HepG2 (cell line): ENCODE data around the gene SUPT6H. TPM values are rescaled to one million over a fixed set of nuclear protein-coding genes. Genes with fewer than 3 reads are reported as not detected.

ENCODE experiments used
- DPF2 ChIP-seq: sonication (generic); formaldehyde crosslinking; IDR thresholded peaks from 2 replicates; pipeline ENCODE4 v1.4.0; 2020; ENCODE audit warnings: mild to moderate bottlenecking, low read depth, missing genetic modification reagents, borderline replicate concordance
- GFI1 ChIP-seq: sonication (generic); formaldehyde crosslinking; IDR thresholded peaks from 2 replicates; pipeline ENCODE4 v1.5.0; 2020; ENCODE audit warnings: missing genetic modification reagents, mild to moderate bottlenecking, borderline replicate concordance
- HCFC1 ChIP-seq: fragments of 150-350 bp; IDR thresholded peaks from 2 replicates; pipeline ENCODE4 v1.6.1; 2014; ENCODE audit warnings: low read depth, low read length
- KDM1A ChIP-seq: IDR thresholded peaks from 2 replicates; pipeline ENCODE4 v1.6.1; 2016; ENCODE audit warnings: missing compliant biosample characterization
- MBD4 ChIP-seq: IDR thresholded peaks from 2 replicates; pipeline ENCODE4 v1.6.1; 2012; ENCODE audit warnings: low read length, inconsistent platforms, borderline replicate concordance
- MZF1 ChIP-seq: sonication (generic); formaldehyde crosslinking; IDR thresholded peaks from 2 replicates; pipeline ENCODE4 v1.8.1; 2023; ENCODE audit warnings: mild to moderate bottlenecking, missing genetic modification reagents, borderline replicate concordance
- NFRKB ChIP-seq: fragments of 450-650 bp; IDR thresholded peaks from 2 replicates; pipeline ENCODE4 v1.6.1; 2017
- PHF5A ChIP-seq: IDR thresholded peaks from one replicate; pipeline ENCODE4 v1.6.1; 2018; ENCODE audit warnings: low read depth, missing genetic modification reagents; ENCODE audit not compliant: unreplicated experiment
- SIN3B ChIP-seq: fragments of 150-350 bp; IDR thresholded peaks from 2 replicates; pipeline ENCODE4 v1.6.1; 2014; ENCODE audit warnings: low read length
- TMF1 ChIP-seq: sonication (generic); formaldehyde crosslinking; IDR thresholded peaks from 2 replicates; pipeline ENCODE4 v1.8.1; 2022; ENCODE audit warnings: low read depth, missing genetic modification reagents
- ZBTB42 ChIP-seq: sonication (generic); formaldehyde crosslinking; IDR thresholded peaks from 2 replicates; pipeline ENCODE4 v1.5.0; 2020; ENCODE audit warnings: mild to moderate bottlenecking, missing genetic modification reagents
- ZFYVE20 ChIP-seq: sonication (generic); formaldehyde crosslinking; IDR thresholded peaks from 2 replicates; pipeline ENCODE4 v1.8.0; 2023; ENCODE audit warnings: low read depth, mild to moderate bottlenecking, moderate library complexity, missing genetic modification reagents, borderline replicate concordance
- ZNF124 ChIP-seq: sonication (generic); formaldehyde crosslinking; IDR thresholded peaks from 2 replicates; pipeline ENCODE4 v1.4.0; 2020; ENCODE audit warnings: missing genetic modification reagents
- ZNF317 ChIP-seq: sonication (generic); formaldehyde crosslinking; IDR thresholded peaks from 2 replicates; pipeline ENCODE4 v1.5.0; 2020; ENCODE audit warnings: mild to moderate bottlenecking, missing genetic modification reagents
- ZNF335 ChIP-seq: sonication (generic); formaldehyde crosslinking; IDR thresholded peaks from 2 replicates; pipeline ENCODE4 v1.4.0; 2020; ENCODE audit warnings: missing genetic modification reagents
- ZNF761 ChIP-seq: sonication (generic); formaldehyde crosslinking; conservative IDR thresholded peaks from 2 replicates; pipeline ENCODE4 v1.4.0; 2020; ENCODE audit warnings: mild to moderate bottlenecking, missing genetic modification reagents
- polyA plus RNA-seq, 8 experiments: library from polyadenylated mRNA; depleted of rRNA in 3 of 8; stranded (reverse) in 7 of 8; unstranded in 1 of 8; fragments of >200 nt; fragmentation: Illumina TruSeq in 4 of 8; extraction: Trizol in 4 of 8; gene quantifications; 2 replicates each; pipeline versions ENCODE4 v1.2.1 to v1.2.3, GENCODE V29; 2011 to 2016; ENCODE audit warnings: low read depth in 4 of 8, missing spikeins in 1 of 8, mixed read lengths in 1 of 8; ENCODE audit not compliant: insufficient read depth in 1 of 8
- total RNA-seq, 5 experiments: library from RNA; depleted of rRNA; stranded (reverse); fragments of >200 nt; fragmentation: Illumina TruSeq; extraction: Trizol; gene quantifications; 2 replicates each; pipeline ENCODE4 v1.2.3, GENCODE V29; 2016; ENCODE audit warnings: low read depth in 1 of 5
- TF ChIP-seq, protein P1 (sequence below): sonication (generic); formaldehyde crosslinking; IDR thresholded peaks from 2 replicates; pipeline ENCODE4 v1.4.0; 2020; ENCODE audit warnings: mild to moderate bottlenecking, missing genetic modification reagents
- TF ChIP-seq, protein P2 (sequence below): sonication (generic); formaldehyde crosslinking; IDR thresholded peaks from 2 replicates; pipeline ENCODE4 v1.5.0; 2020; ENCODE audit warnings: missing genetic modification reagents
- TF ChIP-seq, protein P3 (sequence below): sonication (generic); formaldehyde crosslinking; IDR thresholded peaks from 2 replicates; pipeline ENCODE4 v1.5.0; 2020; ENCODE audit warnings: missing genetic modification reagents, mild to moderate bottlenecking, borderline replicate concordance
- TF ChIP-seq, protein P4 (sequence below), 2 experiments: fragments of 450-650 bp in 1 of 2; sonication (generic) in 1 of 2; formaldehyde crosslinking; IDR thresholded peaks; 2 replicates each; pipeline versions ENCODE4 v1.5.0 to v1.8.0; 2020 to 2022; ENCODE audit warnings: mild to moderate bottlenecking in 1 of 2, missing genetic modification reagents in 1 of 2
- TF ChIP-seq, protein P5 (sequence below): sonication (generic); formaldehyde crosslinking; IDR thresholded peaks from 2 replicates; pipeline ENCODE4 v1.5.0; 2020; ENCODE audit warnings: mild to moderate bottlenecking, missing genetic modification reagents

SUPT6H gene
- total and polyA plus RNA-seq, 2 of the 13 experiments (the other 11 are each of a cell fraction or from before 2014, with no cell fraction given): 32.7 to 39.9 TPM

DNA sequence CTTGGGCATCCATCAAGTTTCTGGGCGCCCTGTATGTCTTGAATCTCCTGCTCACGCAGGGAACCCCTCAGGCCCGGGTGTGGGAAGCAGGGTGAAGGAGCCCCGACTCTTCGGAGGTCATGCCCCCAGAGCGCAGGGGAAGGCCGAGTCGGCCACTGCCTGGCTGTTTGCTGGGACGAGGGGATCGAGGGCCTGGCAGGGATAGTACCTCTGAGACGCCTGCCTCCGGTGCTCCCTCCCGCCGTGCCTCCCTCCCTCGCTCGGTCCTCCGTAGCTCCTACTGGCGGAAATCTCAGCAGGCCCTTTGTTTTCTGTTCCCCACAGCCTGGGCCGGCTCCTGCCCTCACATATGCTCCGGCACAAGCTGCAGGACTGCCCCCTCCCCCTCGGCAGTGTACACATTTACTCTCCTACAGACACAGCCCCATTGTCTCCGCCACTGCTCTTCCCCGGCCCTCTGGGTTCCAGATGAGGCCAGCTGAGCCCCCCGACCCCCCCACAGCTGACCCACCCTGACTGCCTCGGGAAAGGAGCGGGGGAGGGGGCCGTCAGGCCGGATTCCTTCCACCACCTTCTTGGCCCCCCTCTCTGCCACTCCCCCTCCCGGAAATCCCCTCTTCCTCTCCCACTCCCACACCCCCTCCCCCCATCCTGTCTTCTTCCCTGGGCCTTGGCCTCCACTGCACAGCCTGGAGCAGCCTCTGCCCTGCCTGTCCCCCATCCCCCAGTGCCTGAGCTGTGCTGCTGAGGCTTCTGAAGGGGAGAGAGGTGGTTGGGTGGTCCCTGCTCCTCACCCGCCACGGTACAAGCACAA is 83.2 kb downstream of the SUPT6H start (continued):
- TF ChIP-seq, protein P1, sequence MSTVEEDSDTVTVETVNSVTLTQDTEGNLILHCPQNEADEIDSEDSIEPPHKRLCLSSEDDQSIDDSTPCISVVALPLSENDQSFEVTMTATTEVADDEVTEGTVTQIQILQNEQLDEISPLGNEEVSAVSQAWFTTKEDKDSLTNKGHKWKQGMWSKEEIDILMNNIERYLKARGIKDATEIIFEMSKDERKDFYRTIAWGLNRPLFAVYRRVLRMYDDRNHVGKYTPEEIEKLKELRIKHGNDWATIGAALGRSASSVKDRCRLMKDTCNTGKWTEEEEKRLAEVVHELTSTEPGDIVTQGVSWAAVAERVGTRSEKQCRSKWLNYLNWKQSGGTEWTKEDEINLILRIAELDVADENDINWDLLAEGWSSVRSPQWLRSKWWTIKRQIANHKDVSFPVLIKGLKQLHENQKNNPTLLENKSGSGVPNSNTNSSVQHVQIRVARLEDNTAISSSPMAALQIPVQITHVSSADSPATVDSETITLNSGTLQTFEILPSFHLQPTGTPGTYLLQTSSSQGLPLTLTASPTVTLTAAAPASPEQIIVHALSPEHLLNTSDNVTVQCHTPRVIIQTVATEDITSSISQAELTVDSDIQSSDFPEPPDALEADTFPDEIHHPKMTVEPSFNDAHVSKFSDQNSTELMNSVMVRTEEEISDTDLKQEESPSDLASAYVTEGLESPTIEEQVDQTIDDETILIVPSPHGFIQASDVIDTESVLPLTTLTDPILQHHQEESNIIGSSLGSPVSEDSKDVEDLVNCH: no peak
- TF ChIP-seq, protein P2, sequence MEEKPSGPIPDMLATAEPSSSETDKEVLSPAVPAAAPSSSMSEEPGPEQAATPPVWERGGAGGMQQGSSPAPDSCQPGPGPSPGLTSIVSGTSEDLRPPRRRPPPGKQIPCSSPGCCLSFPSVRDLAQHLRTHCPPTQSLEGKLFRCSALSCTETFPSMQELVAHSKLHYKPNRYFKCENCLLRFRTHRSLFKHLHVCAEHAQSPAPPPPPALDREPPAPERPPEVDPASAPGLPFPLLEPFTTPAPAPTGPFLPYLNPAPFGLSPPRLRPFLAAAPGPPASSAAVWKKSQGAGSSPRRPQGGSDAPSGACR (CRISPR knock-in tag): peak; percentile 65
- TF ChIP-seq ZNF761: 0 out of 2 replicates have a peak, but pooled peaks have one; percentile 29
- no peak for TF ChIP-seq SIN3B
- TF ChIP-seq, protein P3, sequence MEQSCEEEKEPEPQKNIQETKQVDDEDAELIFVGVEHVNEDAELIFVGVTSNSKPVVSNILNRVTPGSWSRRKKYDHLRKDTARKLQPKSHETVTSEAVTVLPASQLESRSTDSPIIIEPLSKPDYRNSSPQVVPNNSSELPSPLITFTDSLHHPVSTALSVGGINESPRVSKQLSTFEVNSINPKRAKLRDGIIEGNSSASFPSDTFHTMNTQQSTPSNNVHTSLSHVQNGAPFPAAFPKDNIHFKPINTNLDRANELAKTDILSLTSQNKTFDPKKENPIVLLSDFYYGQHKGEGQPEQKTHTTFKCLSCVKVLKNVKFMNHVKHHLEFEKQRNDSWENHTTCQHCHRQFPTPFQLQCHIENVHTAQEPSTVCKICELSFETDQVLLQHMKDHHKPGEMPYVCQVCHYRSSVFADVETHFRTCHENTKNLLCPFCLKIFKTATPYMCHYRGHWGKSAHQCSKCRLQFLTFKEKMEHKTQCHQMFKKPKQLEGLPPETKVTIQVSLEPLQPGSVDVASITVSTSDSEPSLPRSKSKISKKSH (CRISPR knock-in tag): no peak; the same call in 1 of the 2 replicates
- TF ChIP-seq NFRKB: no peak
- TF ChIP-seq, protein P4, sequence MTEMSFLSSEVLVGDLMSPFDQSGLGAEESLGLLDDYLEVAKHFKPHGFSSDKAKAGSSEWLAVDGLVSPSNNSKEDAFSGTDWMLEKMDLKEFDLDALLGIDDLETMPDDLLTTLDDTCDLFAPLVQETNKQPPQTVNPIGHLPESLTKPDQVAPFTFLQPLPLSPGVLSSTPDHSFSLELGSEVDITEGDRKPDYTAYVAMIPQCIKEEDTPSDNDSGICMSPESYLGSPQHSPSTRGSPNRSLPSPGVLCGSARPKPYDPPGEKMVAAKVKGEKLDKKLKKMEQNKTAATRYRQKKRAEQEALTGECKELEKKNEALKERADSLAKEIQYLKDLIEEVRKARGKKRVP (CRISPR knock-in tag; IDR thresholded peaks at IDR 0.05): no peak
- no peak for TF ChIP-seq KDM1A
- 0 out of 2 replicates have a peak, but pooled peaks have one; percentile 22 for TF ChIP-seq ZNF317
- TF ChIP-seq, protein P5, sequence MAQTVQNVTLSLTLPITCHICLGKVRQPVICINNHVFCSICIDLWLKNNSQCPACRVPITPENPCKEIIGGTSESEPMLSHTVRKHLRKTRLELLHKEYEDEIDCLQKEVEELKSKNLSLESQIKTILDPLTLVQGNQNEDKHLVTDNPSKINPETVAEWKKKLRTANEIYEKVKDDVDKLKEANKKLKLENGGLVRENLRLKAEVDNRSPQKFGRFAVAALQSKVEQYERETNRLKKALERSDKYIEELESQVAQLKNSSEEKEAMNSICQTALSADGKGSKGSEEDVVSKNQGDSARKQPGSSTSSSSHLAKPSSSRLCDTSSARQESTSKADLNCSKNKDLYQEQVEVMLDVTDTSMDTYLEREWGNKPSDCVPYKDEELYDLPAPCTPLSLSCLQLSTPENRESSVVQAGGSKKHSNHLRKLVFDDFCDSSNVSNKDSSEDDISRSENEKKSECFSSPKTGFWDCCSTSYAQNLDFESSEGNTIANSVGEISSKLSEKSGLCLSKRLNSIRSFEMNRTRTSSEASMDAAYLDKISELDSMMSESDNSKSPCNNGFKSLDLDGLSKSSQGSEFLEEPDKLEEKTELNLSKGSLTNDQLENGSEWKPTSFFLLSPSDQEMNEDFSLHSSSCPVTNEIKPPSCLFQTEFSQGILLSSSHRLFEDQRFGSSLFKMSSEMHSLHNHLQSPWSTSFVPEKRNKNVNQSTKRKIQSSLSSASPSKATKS (CRISPR knock-in tag): no peak
- TF ChIP-seq DPF2 (CRISPR knock-in tag): no peak
- no peak for TF ChIP-seq MBD4
- peak; percentile 98 for TF ChIP-seq GFI1 (CRISPR knock-in tag)
- no peak for TF ChIP-seq PHF5A (CRISPR knock-in tag)
- no peak for TF ChIP-seq ZNF124
- no peak for TF ChIP-seq ZBTB42 (CRISPR knock-in tag)
- no peak for TF ChIP-seq ZNF335 (CRISPR knock-in tag)
- TF ChIP-seq ZFYVE20 (CRISPR knock-in tag): no peak
- TF ChIP-seq TMF1 (CRISPR knock-in tag): no peak
- TF ChIP-seq HCFC1: no peak
- 0 out of 2 replicates have a peak, but pooled peaks have one; percentile 15 for TF ChIP-seq MZF1 (CRISPR knock-in tag)
